ENCODE results near the gene FMNL2. TPM values are rescaled to one million over a fixed set of nuclear protein-coding genes. Genes with fewer than 3 reads are reported as not detected.
"Not testable (repeated sequence)": the region's sequence is repeated elsewhere in the genome, so short reads cannot be mapped to it uniquely, and the experiment has no call there.

The FMNL2 gene
- total and polyA plus RNA-seq, 2 of the 4 experiments (the other 2 are of a cell fraction): 10.9 to 11.4 TPM

GRCh38 chr2:152474523-152474922 is 139.5 kb downstream of the FMNL2 start:
- H3K9me1 ChIP-seq (ENCODE audit: insufficient read depth, low read length); H2AK5ac ChIP-seq (ENCODE audit: low read depth, low read length); H3K14ac ChIP-seq (replicated peaks; ENCODE audit: low read depth, low read length); H3K4me1 ChIP-seq (ENCODE audit: control insufficient read depth, insufficient read depth, low read length); ATAC-seq (ENCODE audit: low read depth); H3K27me3 ChIP-seq (ENCODE audit: control insufficient read depth, insufficient read depth, low read length); H4K91ac ChIP-seq (ENCODE audit: insufficient read depth, low read depth, low read length); POLR2A ChIA-PET (ENCODE audit: unreplicated experiment); H3K4ac ChIP-seq (ENCODE audit: low read depth, low read length); H3K27ac ChIP-seq (ENCODE audit: insufficient read depth, low read length); H3K4me3 ChIP-seq (ENCODE audit: insufficient read depth, low read depth, low read length); H3K18ac ChIP-seq (ENCODE audit: low read depth, low read length); H3K9ac ChIP-seq (ENCODE audit: low read depth, low read length); BruUV-seq (replicated peaks); intact Hi-C loops (cut with micrococcal nuclease); H3K4me2 ChIP-seq (ENCODE audit: low read depth, low read length); H3K36me3 ChIP-seq (ENCODE audit: control insufficient read depth, insufficient read depth, low read length); H3K9me3 ChIP-seq (ENCODE audit: control insufficient read depth, insufficient read depth, low read length); H4K8ac ChIP-seq (ENCODE audit: low read depth in 2 of 2, low read length in 2 of 2); H2BK120ac ChIP-seq (ENCODE audit: low read depth, low read length); H4K20me1 ChIP-seq (ENCODE audit: insufficient read depth, low read length); H3K23ac ChIP-seq (ENCODE audit: low read depth, low read length); in situ Hi-C loops (cut with MboI; ENCODE audit: low sequenced_read_pairs); H2BK20ac ChIP-seq (ENCODE audit: low read depth, low read length); H2BK5ac ChIP-seq (ENCODE audit: low read depth, low read length, poor library complexity, severe bottlenecking); H2AK9ac ChIP-seq (replicated peaks; ENCODE audit: low read depth, low read length, poor library complexity); H4K5ac ChIP-seq (ENCODE audit: low read depth, low read length); DNase-seq; H2BK15ac ChIP-seq (ENCODE audit: low read depth, low read length); H3K56ac ChIP-seq (ENCODE audit: extremely low read depth, insufficient read depth, low read length); H2AFZ ChIP-seq (replicated peaks; ENCODE audit: low read length, poor library complexity); dilution Hi-C loops (cut with HindIII; ENCODE audit: low sequenced_read_pairs, unreplicated experiment): not testable (repeated sequence)
- no CpG with 5 or more reads among the region's 5 CpGs for WGBS, 2 experiments (ENCODE audit: extremely low coverage in 2 of 2, insufficient read length in 1 of 2)
- peak; percentile 38; the same call in 1 of the 2 replicates for TF ChIP-seq MAFK (IDR thresholded peaks at IDR 0.05; ENCODE audit: low read depth, low read length)
- CTCF ChIA-PET: interaction anchor here (0.6 kb wide), 1 partner anchor 92 kb away, joined by 4 read pairs; no protein-coding TSS in a partner anchor
- H3K79me1 ChIP-seq (ENCODE audit: low read depth in 1 of 2, low read length in 2 of 2): peaks cover 11 to 18% of the 10 kb centered on the region in 2 experiments; a peak in 2 of 4 replicates

Data from IMR-90 (cell line).